ENCODE data around the gene DST.
A peak's percentile ranks its signal among the peaks of the same experiment; 100 is the strongest.

Gene DST

GRCh38 chr6:56624046-56624727 is 18.5 kb downstream of the DST start:
- no peak for DNase-seq (ENCODE audit: low read depth in 3 of 3)

GRCh38 chr6:56620229-56620868 is 22.3 kb downstream of the DST start:
- DNase-seq (ENCODE audit: low read depth in 3 of 3), result no peak

- no peak for DNase-seq (ENCODE audit: low read depth in 3 of 3)
Measured at GRCh38 chr6:56618050-56618449, 24.6 kb downstream of the DST start.

- DNase-seq (ENCODE audit: low read depth in 3 of 3), result no peak
Measured at GRCh38 chr6:56616967-56617366, 25.7 kb downstream of the DST start.

- DNase-seq (ENCODE audit: low read depth in 3 of 3), result no peak
Measured at GRCh38 chr6:56613247-56613851, 29.3 kb downstream of the DST start.

- no peak for DNase-seq (ENCODE audit: low read depth in 3 of 3)
Measured at GRCh38 chr6:56608332-56608731, 34.4 kb downstream of the DST start.

GRCh38 chr6:56607111-56607752 is 35.5 kb downstream of the DST start:
- no peak for DNase-seq (ENCODE audit: low read depth in 3 of 3)

GRCh38 chr6:56605435-56605834 is 37.3 kb downstream of the DST start:
- DNase-seq (ENCODE audit: low read depth in 3 of 3), result no peak

GRCh38 chr6:56604186-56604585 is 38.5 kb downstream of the DST start:
- DNase-seq (ENCODE audit: low read depth in 3 of 3), result no peak

GRCh38 chr6:56601390-56601789 is 41.3 kb downstream of the DST start:
- DNase-seq (ENCODE audit: low read depth in 3 of 3), result no peak

- peak in 2 of 3 experiments; percentile 12 for DNase-seq (ENCODE audit: low read depth in 3 of 3)
Measured at GRCh38 chr6:56595490-56596122, 47.1 kb downstream of the DST start.

GRCh38 chr6:56594699-56595098 is 48.0 kb downstream of the DST start:
- no peak for DNase-seq (ENCODE audit: low read depth in 3 of 3)

- no peak for DNase-seq (ENCODE audit: low read depth in 3 of 3)
Measured at GRCh38 chr6:56593801-56594318, 48.8 kb downstream of the DST start.

GRCh38 chr6:56582236-56582635 is 60.5 kb downstream of the DST start:
- DNase-seq (ENCODE audit: low read depth in 3 of 3), result no peak

GRCh38 chr6:56581296-56581925 is 61.3 kb downstream of the DST start:
- DNase-seq (ENCODE audit: low read depth in 3 of 3), result no peak

GRCh38 chr6:56580271-56580670 is 62.4 kb downstream of the DST start:
- DNase-seq (ENCODE audit: low read depth in 3 of 3), result no peak

- no peak for DNase-seq (ENCODE audit: low read depth in 3 of 3)
Measured at GRCh38 chr6:56579155-56579851, 63.4 kb downstream of the DST start.

GRCh38 chr6:56575736-56576135 is 67.0 kb downstream of the DST start:
- DNase-seq (ENCODE audit: low read depth in 3 of 3), result no peak

- no peak for DNase-seq (ENCODE audit: low read depth in 3 of 3)
Measured at GRCh38 chr6:56574292-56574691, 68.4 kb downstream of the DST start.

GRCh38 chr6:56573624-56574023 is 69.1 kb downstream of the DST start:
- DNase-seq (ENCODE audit: low read depth in 3 of 3), result no peak
